ENCODE results near the gene RGS12. TPM values are rescaled to one million over a fixed set of nuclear protein-coding genes. Genes with fewer than 3 reads are reported as not detected.

The RGS12 gene
- total RNA-seq, 2 experiments from 2014 or later = 8.6 to 8.8 TPM

- Mint-ChIP-seq H3K4me1 (ENCODE audit: low read depth) (peaks cover 9% of the 10 kb centered on the region), H3K36me3 (no peaks in the 10 kb centered on the region), H3K9me3 (no peaks in the 10 kb centered on the region), H3K27me3 (no peaks in the 10 kb centered on the region), H3K4me3 (no peak overlapping the region), H3K27ac (no peak overlapping the region)
- POLR2A ChIA-PET = no interaction called here
- no peak for DNase-seq
- intact Hi-C loops (cut with micrococcal nuclease) = no loop called here
- CTCF ChIA-PET = interaction anchor here (1.2 kb wide), 1 partner anchor 140 kb away, joined by 3 read pairs; no protein-coding TSS in a partner anchor
Observed at GRCh38 chr4:3340038-3340699, 47.3 kb downstream of the RGS12 start.

GRCh38 chr4:3340700-3341083, 47.9 kb downstream of the RGS12 start:
- peaks cover 9% of the 10 kb centered on the region for H3K4me1 Mint-ChIP-seq (ENCODE audit: low read depth)
- H3K27ac Mint-ChIP-seq = no peak overlapping the region
- POLR2A ChIA-PET = no interaction called here
- CTCF ChIA-PET = no interaction called here
- intact Hi-C loops (cut with micrococcal nuclease) = no loop called here
- no peaks in the 10 kb centered on the region for H3K9me3 Mint-ChIP-seq
- no peaks in the 10 kb centered on the region for H3K27me3 Mint-ChIP-seq
- DNase-seq = no peak
- no peak overlapping the region for H3K4me3 Mint-ChIP-seq
- H3K36me3 Mint-ChIP-seq = no peaks in the 10 kb centered on the region

GRCh38 chr4:3341760-3342159, 48.9 kb downstream of the RGS12 start:
- Mint-ChIP-seq H3K9me3 (no peaks in the 10 kb centered on the region), H3K36me3 (no peaks in the 10 kb centered on the region), H3K27me3 (no peaks in the 10 kb centered on the region), H3K27ac (no peak overlapping the region), H3K4me1 (ENCODE audit: low read depth) (peaks cover 18% of the 10 kb centered on the region), H3K4me3 (no peak overlapping the region)
- intact Hi-C loops (cut with micrococcal nuclease) = no loop called here
- ChIA-PET CTCF (interaction anchor here (0.6 kb wide), 1 partner anchor 71 kb away, joined by 3 read pairs; no protein-coding TSS in a partner anchor), POLR2A (no interaction called here)
- DNase-seq = no peak

GRCh38 chr4:3342182-3342854, 49.5 kb downstream of the RGS12 start:
- no peak overlapping the region for H3K4me3 Mint-ChIP-seq
- ChIA-PET POLR2A (interaction anchor here (0.5 kb wide), 1 partner anchor 15 kb away, joined by 3 read pairs; no protein-coding TSS in a partner anchor), CTCF (interaction anchor here (0.6 kb wide), 1 partner anchor 71 kb away, joined by 3 read pairs; no protein-coding TSS in a partner anchor)
- intact Hi-C loops (cut with micrococcal nuclease) = no loop called here
- H3K4me1 Mint-ChIP-seq (ENCODE audit: low read depth) = peaks cover 18% of the 10 kb centered on the region
- DNase-seq = peak; percentile 50
- H3K27me3 Mint-ChIP-seq = no peaks in the 10 kb centered on the region
- no peak overlapping the region for H3K27ac Mint-ChIP-seq
- H3K9me3 Mint-ChIP-seq = no peaks in the 10 kb centered on the region
- no peaks in the 10 kb centered on the region for H3K36me3 Mint-ChIP-seq

Other genes with a start within 250 kb of the RGS12 start
- not detected for gene HTT-AS, start 218.5 kb upstream of the RGS12 start, total RNA-seq
- gene HTT, start 218.3 kb upstream of the RGS12 start, total RNA-seq = 10 to 100 TPM; 57.6 to 69.8 TPM
- gene MSANTD1, start 43.9 kb upstream of the RGS12 start, total RNA-seq = under 1 TPM; 0.39 to 0.45 TPM
- not detected for gene HGFAC, start 148.9 kb downstream of the RGS12 start, total RNA-seq
- not detected for gene DOK7, start 170.3 kb downstream of the RGS12 start, total RNA-seq
- gene LRPAP1, start 239.4 kb downstream of the RGS12 start, total RNA-seq = 10 to 100 TPM; 54.6 to 55.9 TPM